Esophagus squamous epithelium (tissue), 4 donors: Measurements from ENCODE around the gene THOC7.

Experiments used
- CTCF ChIP-seq, 6 experiments: fragments of 450-650 bp in 4 of 6; fragments of 200-600 bp in 2 of 6; sonication (generic) in 2 of 6; IDR thresholded peaks; one replicate each; pipeline ENCODE4 v1.5.1; 2016 to 2019; ENCODE audit warnings: antibody characterized with exemption in 6 of 6, mild to moderate bottlenecking in 4 of 6, moderate library complexity in 4 of 6
- POLR2A ChIP-seq, 4 donors: fragments of 450-650 bp; IDR thresholded peaks; one replicate each; pipeline ENCODE4 v1.6.1; 2017; ENCODE audit warnings: antibody characterized with exemption in 4 of 4, mild to moderate bottlenecking in 4 of 4, moderate library complexity in 3 of 4

GRCh38 chr3:63910001-63910400 is 46.4 kb upstream of the THOC7 start:
- TF ChIP-seq CTCF (IDR thresholded peaks at IDR 0.05): no peak
- no peak for TF ChIP-seq POLR2A (IDR thresholded peaks at IDR 0.05)
